Vagina (tissue), 2 donors: ENCODE measurements around the gene GATB.

Experiments
- CTCF ChIP-seq, 3 experiments: fragments of 450-650 bp in 2 of 3; fragments of 200-600 bp in 1 of 3; sonication (generic) in 1 of 3; IDR thresholded peaks; one replicate each; pipeline ENCODE4 v1.5.1; 2017 to 2019; ENCODE audit warnings: antibody characterized with exemption in 3 of 3, mild to moderate bottlenecking in 2 of 3, moderate library complexity in 2 of 3
- POLR2A ChIP-seq, 2 donors: fragments of 450-650 bp; IDR thresholded peaks; one replicate each; pipeline ENCODE4 v1.6.1; 2017; ENCODE audit warnings: antibody characterized with exemption in 2 of 2, mild to moderate bottlenecking in 2 of 2, moderate library complexity in 2 of 2

DNA sequence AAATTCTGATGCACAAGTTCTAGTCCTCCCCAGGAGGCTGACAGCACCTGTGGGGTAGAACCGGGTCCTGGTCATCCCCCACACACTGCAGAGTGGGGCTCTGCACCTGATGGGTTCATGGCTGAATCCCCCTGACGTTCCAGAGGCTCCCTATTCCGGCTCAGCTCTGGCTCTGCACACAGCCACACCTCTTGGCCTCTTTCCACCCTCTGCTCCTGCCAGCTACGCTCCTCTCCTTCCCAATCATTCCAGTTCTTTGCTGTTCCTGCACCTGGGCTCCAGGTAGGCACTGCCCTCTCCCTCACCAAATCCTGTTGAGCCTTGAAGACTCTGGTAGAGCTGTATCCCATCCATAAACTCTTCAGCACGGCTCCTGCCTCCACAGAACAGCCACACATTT, 75.5 kb downstream of the GATB start:
- TF ChIP-seq CTCF (IDR thresholded peaks at IDR 0.05): no peak
- no peak for TF ChIP-seq POLR2A (IDR thresholded peaks at IDR 0.05)
